PC-9 (cell line): ENCODE measurements around the gene BOLA1.

ENCODE experiments used
- CTCF ChIP-seq: fragments of 200-600 bp; sonication (generic); conservative IDR thresholded peaks from 2 replicates; pipeline ENCODE4 v1.6.1; 2017; ENCODE audit warnings: mixed run types, antibody characterized with exemption, mild to moderate bottlenecking, moderate library complexity
- EZH2 ChIP-seq: fragments of 200-600 bp; sonication (generic); IDR thresholded peaks from 2 replicates; pipeline ENCODE4 v1.8.0; 2017; ENCODE audit warnings: antibody characterized with exemption, low read depth

DNA sequence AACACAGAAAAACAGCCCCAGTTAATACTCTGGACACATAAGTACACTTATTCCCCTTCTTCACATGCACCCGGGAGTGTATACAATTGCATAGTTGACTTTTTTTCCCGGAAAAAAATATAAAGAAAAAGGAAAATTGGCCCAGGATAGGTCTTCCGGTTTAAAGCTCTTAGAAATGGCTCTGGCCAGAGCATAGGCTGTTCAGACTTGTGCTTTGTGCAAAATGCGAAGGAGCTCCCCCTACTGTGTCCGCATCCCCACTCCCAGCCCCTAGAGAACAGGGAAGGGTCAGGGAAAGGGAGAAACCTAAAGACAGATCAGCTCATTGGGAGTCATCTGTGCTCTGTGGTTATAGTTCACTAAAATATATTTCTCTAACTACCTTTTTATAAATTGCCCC, 42.8 kb downstream of the BOLA1 start:
- TF ChIP-seq CTCF (no peak), EZH2 (no peak)
